ENCODE data around the gene DOCK8.
"Not testable (repeated sequence)": the region's sequence is repeated elsewhere in the genome, so short reads cannot be mapped to it uniquely, and the experiment has no call there.

Gene DOCK8

GRCh38 chr9:409655-410054, 195.0 kb downstream of the DOCK8 start:
- not testable (repeated sequence) for DNase-seq (ENCODE audit: low read depth, low spot score)

DNA sequence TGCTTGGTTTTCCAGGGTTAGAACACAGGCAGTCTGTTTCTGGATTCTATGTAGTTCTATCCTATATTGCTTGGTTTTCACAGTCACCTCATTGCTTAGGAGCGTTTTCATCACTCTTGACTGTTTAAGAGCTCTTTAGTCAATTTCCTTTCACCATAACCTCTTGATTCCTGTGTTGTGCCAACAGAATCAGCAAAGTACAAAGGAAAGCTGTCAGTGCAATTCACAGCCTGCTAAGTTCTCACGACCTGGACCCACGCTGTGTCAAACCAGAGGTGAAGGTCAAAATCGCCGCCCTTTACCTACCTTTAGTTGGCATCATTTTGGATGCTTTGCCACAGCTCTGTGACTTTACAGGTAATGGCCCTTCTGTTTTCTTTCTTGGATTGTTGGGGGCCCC, 199.9 kb downstream of the DOCK8 start:
- no peak for DNase-seq (ENCODE audit: low read depth, low spot score)

DNA sequence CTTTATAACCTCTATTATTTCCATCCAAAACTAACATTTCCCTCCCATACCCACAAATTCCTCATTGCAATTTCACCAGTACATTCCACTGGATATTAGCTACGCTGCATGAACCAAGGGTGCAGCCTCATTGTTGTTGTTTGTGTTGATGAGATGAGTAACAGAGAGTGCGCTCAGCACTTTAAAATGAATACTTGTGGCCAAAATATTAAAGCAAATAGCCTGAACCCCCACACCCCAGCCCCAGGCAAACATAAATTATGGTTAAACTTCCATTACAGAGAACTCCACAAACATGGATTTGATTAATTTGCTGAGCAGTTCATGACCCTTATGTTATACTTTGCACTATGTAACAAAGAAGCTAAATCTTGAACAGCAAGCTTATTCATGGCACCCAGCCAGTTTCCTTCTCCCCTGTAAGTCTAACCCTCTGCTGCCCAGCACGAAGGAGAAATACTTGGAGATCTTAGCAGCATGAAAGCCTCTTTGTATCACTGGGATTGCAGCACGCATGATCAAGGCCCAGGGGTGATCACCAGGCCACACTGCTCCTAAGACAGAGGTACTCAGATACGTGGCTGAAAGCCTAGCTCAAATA, 205.0 kb downstream of the DOCK8 start:
- no peak for DNase-seq (ENCODE audit: low read depth, low spot score)

- DNase-seq (ENCODE audit: low read depth, low spot score), result no peak
These were observed 207.2 kb downstream of the DOCK8 start for GRCh38 chr9:421896-422295.

DNA sequence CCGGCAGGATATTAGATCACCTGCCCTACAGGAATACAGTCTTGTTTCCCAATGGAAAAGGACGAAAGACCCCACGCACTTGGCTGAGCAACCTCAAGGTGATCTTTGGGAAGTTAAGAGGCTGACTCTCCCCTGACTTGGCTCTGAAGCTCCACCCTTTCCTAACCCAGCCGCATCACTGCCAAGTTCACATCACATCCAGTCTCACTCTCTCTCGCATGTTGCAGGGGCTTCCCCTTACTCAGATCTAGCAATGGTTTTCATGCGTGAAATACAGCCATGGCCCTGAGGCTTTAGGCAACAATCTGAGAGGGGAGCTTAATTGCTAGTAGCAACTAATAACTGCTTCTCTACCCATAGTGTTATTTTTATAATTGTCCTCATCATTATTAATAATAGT, 211.6 kb downstream of the DOCK8 start:
- DNase-seq (ENCODE audit: low read depth, low spot score), result no peak

DNA sequence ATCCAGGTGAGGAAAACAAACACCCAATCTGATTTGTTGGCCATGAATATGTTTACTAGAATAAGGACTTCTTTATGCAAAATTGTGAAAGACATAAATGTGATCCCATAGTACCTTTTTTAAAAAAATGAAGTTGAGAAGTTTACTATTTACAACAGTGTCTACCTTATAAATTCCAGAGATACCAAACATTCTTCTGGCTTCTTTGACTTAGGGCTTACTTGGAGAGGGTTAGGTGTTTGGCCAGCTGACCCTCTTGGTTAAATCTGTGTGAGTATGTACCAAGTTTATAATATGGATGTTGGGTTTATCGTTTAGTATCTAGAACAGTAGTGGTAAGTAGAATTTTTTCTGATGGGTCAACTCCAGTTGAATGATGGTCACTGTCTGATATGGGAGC, 212.3 kb downstream of the DOCK8 start:
- DNase-seq (ENCODE audit: low read depth, low spot score), result no peak

DNA sequence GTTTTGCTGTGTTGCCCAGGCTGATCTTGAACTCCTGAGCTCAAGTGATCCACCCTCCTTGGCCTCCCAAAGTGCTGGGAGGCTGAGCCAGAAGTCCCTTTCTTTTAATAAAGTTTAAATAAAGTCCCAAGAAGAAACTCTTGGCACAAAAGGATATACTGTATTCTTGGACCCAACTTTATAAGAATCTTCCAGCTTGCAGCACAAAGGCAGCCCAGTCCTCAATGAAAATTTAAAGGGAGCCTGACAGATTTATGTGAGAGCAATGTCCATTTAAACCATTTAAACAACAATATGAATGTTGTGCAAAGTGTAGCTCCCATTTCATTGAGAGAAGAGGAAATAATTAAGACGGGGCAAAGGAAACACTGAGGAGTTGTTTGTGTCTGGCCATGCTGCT, 217.0 kb downstream of the DOCK8 start:
- DNase-seq (ENCODE audit: low read depth, low spot score), result no peak

- no peak for DNase-seq (ENCODE audit: low read depth, low spot score)
These were observed 221.8 kb downstream of the DOCK8 start for GRCh38 chr9:436482-436881.

DNA sequence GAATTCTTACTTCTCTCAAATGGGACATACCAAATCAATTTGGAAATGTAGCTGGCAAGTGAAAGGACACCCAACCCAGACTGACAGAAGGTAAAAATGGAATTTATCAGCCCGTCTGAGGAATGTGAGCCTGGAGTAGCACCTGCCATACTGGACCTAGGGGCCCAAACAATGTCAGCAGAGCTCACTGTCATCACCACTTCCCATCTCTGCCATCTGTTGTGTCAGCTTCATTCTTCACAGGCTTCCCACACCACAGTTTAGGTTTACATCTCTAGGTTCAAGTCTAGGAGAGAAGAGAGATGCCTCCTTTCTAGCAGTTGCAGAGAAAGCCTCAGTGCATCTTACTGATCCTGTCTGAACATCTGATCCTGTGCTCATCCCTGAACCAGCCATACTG, 222.4 kb downstream of the DOCK8 start:
- no peak for DNase-seq (ENCODE audit: low read depth, low spot score)

GRCh38 chr9:437574-438001, 222.9 kb downstream of the DOCK8 start:
- DNase-seq (ENCODE audit: low read depth, low spot score), result no peak

DNA sequence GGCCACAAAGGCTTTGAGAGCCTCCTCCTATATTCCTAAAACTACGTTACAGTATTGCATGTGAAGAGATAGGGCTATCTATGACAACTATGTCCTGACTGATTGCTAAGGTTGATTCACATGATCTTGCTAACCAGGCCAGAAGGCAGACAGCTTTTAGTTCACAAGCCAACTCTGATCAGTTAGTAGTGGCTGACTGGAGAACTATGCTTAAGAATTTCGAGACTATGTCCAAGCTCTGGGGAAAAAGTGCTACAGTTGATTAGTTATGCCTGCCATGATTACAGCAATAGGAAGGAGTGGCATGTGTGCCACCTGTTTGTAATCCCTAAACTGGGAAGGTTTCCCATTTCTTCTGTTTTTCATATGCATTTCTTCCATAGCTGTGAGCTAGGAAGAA, 223.4 kb downstream of the DOCK8 start:
- no peak for DNase-seq (ENCODE audit: low read depth, low spot score)

DNA sequence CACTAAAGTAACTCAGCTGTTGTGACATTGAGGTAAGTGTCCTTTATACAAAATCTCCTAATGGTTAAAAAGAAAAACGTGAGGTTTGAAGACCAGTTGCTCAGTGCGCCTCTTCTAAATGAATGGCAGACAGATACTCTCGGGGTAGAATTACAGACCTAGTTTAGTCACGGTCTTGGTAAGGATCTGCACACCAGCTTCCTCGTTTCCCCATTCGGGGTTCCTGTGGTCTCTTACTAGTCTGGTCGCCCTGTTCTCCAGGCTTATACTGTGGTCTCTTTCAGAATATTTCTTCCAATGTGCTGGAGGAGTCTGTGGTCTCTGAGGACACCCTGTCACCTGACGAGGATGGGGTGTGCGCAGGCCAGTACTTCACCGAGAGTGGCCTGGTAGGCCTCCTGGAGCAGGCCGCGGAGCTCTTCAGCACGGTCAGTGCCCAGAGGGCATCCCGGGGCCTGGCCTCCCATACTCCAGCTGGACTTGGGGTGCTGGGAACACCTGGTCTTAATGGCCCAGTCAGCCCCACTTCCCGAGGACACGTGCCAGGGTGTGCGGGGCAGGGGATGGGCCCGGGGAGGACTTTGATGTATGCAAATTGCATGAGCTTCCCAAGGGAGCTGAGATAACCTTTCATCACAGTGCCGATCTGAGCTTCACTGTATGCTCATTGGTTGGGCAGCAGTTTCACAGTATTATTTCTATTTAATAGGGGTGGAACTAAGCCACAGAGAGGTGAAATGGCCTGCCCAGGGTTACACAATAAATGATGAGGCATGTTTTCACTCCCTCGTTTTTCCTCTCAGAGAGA, 224.5 kb downstream of the DOCK8 start:
- DNase-seq (ENCODE audit: low read depth, low spot score), result no peak

DNA sequence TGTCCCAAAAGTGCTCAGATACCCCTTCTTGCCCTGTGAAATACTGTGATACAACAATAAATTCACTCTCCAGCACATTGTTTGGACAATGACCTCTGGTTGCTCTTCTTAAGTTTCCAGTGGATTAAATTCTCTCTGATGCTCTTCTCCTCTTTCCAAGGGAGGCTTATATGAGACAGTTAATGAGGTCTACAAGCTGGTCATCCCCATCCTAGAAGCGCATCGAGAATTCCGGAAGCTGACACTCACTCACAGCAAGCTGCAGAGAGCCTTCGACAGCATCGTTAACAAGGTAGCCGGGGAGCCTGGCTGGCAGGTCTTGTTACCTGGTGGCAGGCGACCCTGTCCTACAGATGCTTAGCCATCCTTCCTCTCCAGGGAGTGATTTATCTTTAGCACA, 226.5 kb downstream of the DOCK8 start:
- no peak for DNase-seq (ENCODE audit: low read depth, low spot score)

DNA sequence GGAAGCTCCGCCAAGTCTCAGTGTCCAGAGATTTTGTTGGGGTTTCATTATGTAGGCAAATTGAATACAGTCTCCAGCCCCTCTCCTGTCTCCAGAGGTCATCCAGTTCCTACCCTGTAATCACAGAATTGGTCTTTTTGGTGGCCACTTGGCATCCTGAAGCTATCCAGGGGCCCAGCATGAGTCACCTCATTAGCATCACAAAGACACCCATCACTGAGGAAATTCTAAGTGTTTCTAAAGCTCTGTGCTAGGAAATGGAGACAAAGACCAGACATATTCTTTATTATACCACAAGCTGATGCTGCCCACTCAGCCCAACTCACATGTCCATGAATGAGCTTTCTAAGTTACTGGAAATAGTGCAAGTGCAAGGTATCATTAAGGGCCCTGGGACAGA, 229.9 kb downstream of the DOCK8 start:
- peak; percentile 63 for DNase-seq (ENCODE audit: low read depth, low spot score)

- no peak for DNase-seq (ENCODE audit: low read depth, low spot score)
These were observed 230.4 kb downstream of the DOCK8 start for GRCh38 chr9:445033-445432.

DNA sequence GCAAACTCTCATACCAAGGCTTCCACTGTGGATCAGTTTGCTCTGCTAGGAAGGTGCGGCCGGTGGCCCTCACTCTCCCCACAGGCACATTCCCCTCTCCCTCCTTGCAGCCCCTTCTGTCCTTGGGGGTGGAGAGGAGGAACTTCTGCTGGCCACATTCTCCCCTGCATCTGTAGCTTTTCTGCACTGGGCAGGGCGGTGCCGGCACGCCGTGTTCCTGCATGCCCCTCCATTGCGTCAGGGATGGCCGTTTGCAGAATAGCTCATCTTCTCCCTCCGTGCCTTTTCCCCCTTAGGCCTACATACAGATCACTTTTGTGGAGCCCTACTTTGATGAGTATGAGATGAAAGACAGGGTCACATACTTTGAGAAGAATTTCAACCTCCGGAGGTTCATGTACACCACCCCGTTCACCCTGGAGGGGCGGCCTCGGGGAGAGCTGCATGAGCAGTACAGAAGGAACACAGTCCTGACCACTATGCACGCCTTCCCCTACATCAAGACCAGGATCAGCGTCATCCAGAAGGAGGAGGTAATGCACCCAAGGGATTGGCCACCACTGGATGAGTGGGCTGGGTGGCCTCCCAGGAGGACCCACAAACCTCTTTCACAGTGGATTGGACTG, 231.5 kb downstream of the DOCK8 start:
- no peak for DNase-seq (ENCODE audit: low read depth, low spot score)

- no peak for DNase-seq (ENCODE audit: low read depth, low spot score)
These were observed 232.8 kb downstream of the DOCK8 start for GRCh38 chr9:447230-448025.

GRCh38 chr9:450057-450456, 235.4 kb downstream of the DOCK8 start:
- DNase-seq (ENCODE audit: low read depth, low spot score), result no peak

DNA sequence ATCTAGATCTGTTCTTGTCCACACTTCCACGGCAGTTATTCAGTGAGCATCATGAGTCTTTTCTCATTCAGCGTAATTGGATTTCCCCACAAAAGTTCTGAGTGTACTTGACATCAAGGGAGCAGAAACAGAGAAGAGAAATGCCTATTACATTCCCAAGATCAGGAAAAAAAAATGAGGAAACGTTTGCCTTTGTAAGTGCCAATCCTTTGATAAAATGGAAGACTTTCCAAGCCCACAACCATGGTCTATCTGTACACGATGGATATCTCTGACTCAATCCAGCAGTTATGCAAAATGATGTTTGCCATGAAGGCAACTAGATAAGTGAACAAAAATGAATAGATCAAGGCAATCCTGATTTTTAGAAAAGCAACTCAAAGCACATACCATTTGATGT, 235.9 kb downstream of the DOCK8 start:
- no peak for DNase-seq (ENCODE audit: low read depth, low spot score)

DNA sequence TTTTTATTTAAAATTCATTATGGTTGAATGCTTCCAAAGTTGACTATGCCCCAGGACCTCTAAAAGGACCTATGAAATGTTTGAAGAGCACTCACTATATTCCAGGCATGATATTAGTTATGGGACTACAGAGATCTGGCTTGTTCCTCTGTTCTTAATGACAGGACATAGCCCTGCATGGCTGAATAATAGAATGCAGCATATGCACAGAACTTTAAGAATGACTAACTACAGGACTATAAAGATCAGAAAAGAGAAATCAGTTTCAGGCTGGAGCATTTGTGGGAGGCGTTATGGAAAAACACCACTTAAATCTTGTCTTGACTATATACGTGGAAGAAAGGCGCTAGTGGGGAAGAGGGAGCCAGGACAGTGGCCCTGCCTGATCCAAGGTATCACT, 239.2 kb downstream of the DOCK8 start:
- DNase-seq (ENCODE audit: low read depth, low spot score), result no peak

- DNase-seq (ENCODE audit: low read depth, low spot score), result peak; percentile 30
These were observed 241.7 kb downstream of the DOCK8 start for GRCh38 chr9:456365-456764.

GRCh38 chr9:458590-458989, 243.9 kb downstream of the DOCK8 start:
- DNase-seq (ENCODE audit: low read depth, low spot score), result no peak

Measured in ELF-1 (cell line).